IPS-20b (cell line): ENCODE results near the gene OOSP4B.
"Not testable (repeated sequence)": the region's sequence is repeated elsewhere in the genome, so short reads cannot be mapped to it uniquely, and the experiment has no call there.

ENCODE experiments used
- H3K27ac ChIP-seq: one replicate; pipeline ENCODE4 v1.5.1; 2013; ENCODE audit warnings: low read length
- H3K27me3 ChIP-seq: 2 replicates; pipeline ENCODE4 v1.6.1; 2013; ENCODE audit warnings: mild to moderate bottlenecking, low read length, inconsistent platforms; ENCODE audit not compliant: insufficient read depth
- H3K36me3 ChIP-seq: 2 replicates; pipeline ENCODE4 v1.6.1; 2013; ENCODE audit warnings: low read depth, mild to moderate bottlenecking, inconsistent platforms, low read length, moderate library complexity; ENCODE audit not compliant: insufficient read depth
- H3K4me1 ChIP-seq: 2 replicates; pipeline ENCODE4 v1.6.1; 2013; ENCODE audit warnings: mild to moderate bottlenecking, control low read depth, inconsistent platforms, low read length, moderate library complexity; ENCODE audit not compliant: insufficient read depth
- H3K4me3 ChIP-seq: 2 replicates; pipeline ENCODE4 v1.5.1; 2013; ENCODE audit warnings: mild to moderate bottlenecking, low read length, inconsistent platforms
- H3K9ac ChIP-seq: 2 replicates; pipeline ENCODE4 v1.6.1; 2013; ENCODE audit warnings: low read depth, mild to moderate bottlenecking, inconsistent platforms, low read length, moderate library complexity
- H3K9me3 ChIP-seq: 2 replicates; pipeline ENCODE4 v1.6.1; 2013; ENCODE audit warnings: mild to moderate bottlenecking, low read depth, low read length, inconsistent platforms; ENCODE audit not compliant: insufficient read depth

Gene OOSP4B

DNA sequence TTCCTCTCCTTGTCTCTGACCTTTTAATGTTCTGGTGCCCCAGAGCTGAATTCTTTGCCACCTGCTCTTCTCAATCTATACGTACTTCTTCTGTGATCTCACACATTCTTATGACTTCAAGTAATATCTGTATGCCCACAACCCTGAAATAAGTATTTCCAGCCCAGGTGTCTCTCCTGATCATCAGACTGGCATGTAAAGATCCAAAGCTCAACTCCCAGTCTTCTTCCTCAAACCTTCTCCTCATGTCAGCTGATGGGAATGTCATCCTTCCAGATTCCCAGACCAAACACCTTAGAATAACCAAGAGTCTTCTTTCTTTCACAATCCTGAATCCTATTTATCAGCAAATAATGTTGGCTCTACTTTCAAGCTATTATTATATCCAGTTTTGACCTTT lies 48.8 kb downstream of the OOSP4B start:
- no peaks in the 10 kb centered on the region for H3K27me3 ChIP-seq
- H3K9me3 ChIP-seq = no peaks in the 10 kb centered on the region
- H3K27ac ChIP-seq = no peak overlapping the region
- H3K36me3 ChIP-seq = no peaks in the 10 kb centered on the region
- no peaks in the 10 kb centered on the region for H3K4me1 ChIP-seq
- no peak overlapping the region for H3K4me3 ChIP-seq
- no peak overlapping the region for H3K9ac ChIP-seq

DNA sequence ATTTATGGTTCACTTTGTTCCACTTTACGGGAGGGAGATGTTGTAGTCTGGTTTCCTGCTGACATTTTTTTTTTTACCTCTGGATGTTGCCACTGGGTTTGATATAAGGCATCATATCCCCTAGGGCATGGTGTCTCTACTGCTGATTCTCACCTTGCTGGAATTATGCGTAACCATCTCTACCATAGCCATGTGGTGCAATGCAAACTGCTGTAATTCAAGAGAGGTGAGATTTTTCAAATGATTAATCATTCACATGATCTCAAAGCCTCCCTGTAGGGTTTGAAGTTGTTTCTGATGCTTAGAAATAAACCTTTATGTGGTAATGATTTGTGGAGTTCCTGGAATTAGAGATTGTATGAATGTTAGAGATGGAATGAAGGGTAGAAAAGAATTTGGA lies 52.5 kb downstream of the OOSP4B start:
- Histone ChIP-seq H3K27ac (no peak overlapping the region), H3K4me3 (no peak overlapping the region), H3K36me3 (no peaks in the 10 kb centered on the region), H3K9me3 (no peaks in the 10 kb centered on the region), H3K4me1 (no peaks in the 10 kb centered on the region), H3K9ac (no peak overlapping the region), H3K27me3 (no peaks in the 10 kb centered on the region)

DNA sequence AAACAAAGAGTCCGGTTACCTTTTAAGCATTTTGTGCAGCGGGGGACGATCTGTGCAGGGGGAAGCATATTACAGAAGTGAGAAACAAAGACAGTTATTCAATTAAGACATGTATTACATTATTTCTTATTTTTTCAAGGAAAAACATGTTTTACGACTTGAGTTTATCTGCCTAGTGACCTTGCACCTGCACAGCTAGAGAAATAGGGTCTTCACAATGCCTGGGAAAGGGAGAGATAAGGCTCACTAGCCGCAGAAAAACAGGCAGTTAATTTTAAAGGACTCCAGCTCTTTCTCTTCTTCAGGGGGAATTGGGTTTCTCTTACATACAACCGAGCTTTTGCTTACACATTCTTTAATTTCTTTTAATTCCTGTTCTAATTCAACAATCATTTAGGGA lies 54.7 kb downstream of the OOSP4B start:
- not testable (repeated sequence) for H3K27me3 ChIP-seq, H3K9ac ChIP-seq, H3K4me3 ChIP-seq, H3K4me1 ChIP-seq, H3K36me3 ChIP-seq, H3K27ac ChIP-seq, H3K9me3 ChIP-seq

DNA sequence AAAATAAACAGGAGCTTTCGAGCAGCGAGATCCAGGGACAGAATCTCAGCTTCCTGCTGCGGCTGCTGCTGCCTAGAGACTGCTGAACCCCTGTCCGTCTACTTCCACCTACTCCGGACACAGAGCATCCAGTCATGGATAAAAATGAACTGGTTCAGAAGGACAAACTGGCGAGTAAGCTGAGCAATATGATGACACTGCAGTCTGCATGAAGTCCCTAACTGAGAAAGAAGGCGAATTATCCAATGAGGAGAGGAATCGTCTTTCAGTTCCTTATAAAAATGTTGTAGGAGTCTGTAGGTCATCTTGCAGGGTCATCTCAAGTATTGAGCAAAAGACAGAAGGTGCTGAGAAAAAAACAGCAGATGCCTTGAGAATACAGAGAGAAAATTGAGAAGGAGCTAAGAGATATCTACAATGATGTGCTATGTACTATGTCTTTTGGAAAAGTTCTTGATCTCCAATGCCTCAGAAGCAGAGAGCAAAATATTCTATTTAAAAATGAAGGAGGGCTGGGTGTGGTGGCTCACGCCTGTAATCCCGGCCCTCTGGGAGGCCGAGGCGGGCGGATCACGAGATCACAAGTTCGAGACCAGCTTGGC lies 60.3 kb downstream of the OOSP4B start:
- Histone ChIP-seq H3K4me3 (no peak overlapping the region), H3K27me3 (no peaks in the 10 kb centered on the region)

DNA sequence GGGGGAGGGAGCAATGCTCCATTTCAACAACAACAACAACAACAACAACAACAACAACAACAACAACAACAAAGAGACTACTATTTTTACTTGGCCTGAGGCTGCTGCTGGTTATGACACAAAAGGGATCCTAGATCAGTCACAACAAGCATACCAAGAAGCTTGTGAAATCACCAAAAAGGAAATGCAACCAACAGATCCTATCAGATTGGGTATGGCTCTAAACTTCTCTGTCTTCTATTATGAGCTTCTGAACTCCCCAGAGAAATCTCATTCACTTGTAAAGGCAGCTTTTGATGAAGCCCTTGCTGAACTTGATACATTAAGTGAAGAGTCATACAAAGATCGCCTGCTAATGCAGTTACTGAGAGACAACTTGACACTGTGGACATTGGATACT lies 61.0 kb downstream of the OOSP4B start:
- Histone ChIP-seq H3K4me1 (no peaks in the 10 kb centered on the region; the same call in 1 of the 2 replicates), H3K27me3 (no peaks in the 10 kb centered on the region), H3K36me3 (no peaks in the 10 kb centered on the region), H3K27ac (no peak overlapping the region), H3K4me3 (no peak overlapping the region), H3K9me3 (no peaks in the 10 kb centered on the region), H3K9ac (no peak overlapping the region)

More for the DNA sequence above, 60.3 kb downstream of the OOSP4B start:
- Histone ChIP-seq H3K9me3 (no peaks in the 10 kb centered on the region), H3K27ac (no peak overlapping the region), H3K4me1 (no peaks in the 10 kb centered on the region; the same call in 1 of the 2 replicates), H3K36me3 (no peaks in the 10 kb centered on the region), H3K9ac (no peak overlapping the region)

DNA sequence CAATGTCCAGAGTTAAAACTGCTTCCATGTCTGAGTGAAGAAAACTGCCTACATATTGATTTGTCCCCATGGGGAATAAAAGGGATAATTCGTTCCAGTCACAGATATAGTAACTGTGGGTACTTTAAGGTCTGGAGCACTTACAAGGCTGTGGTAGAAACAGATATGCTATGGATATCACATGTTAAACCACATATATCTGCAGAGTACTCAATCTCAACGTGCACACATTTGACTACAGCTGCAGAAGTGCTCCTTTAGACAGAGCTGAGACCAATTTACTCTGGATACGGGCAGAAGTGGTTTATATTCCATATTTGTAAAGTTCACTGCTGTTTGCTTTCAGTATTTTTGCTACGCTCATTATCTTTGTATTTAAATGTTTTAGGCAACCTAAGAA lies 61.8 kb downstream of the OOSP4B start:
- H3K27me3 ChIP-seq = no peaks in the 10 kb centered on the region
- no peaks in the 10 kb centered on the region for H3K36me3 ChIP-seq
- no peak overlapping the region for H3K4me3 ChIP-seq
- H3K27ac ChIP-seq = no peak overlapping the region
- no peaks in the 10 kb centered on the region for H3K9me3 ChIP-seq
- H3K4me1 ChIP-seq = no peaks in the 10 kb centered on the region; the same call in 1 of the 2 replicates
- no peak overlapping the region for H3K9ac ChIP-seq

DNA sequence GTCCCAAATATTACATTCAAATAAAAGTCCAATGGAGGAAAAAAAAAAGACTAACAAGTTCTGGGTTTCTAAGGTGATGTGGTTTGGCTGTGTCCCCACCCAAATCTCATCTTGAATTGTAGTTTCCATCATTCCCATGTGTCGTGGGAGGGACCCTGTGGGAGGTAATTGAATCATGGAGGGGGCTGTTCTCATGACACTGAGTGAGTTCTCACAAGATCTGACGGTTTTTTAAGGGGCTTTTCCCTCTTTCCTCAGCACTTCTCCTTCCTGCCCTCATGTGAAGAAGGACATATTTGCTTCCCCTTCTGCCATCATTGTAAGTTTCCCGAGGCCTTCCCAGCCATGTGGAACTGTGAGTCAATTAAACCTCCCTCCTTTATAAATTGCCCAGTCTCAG lies 63.6 kb downstream of the OOSP4B start:
- no peaks in the 10 kb centered on the region for H3K36me3 ChIP-seq
- no peak overlapping the region for H3K9ac ChIP-seq

More for the DNA sequence above, 63.6 kb downstream of the OOSP4B start:
- H3K4me3 ChIP-seq = no peak overlapping the region
- H3K27me3 ChIP-seq = no peaks in the 10 kb centered on the region
- H3K27ac ChIP-seq = no peak overlapping the region
- H3K4me1 ChIP-seq = no peaks in the 10 kb centered on the region
- no peaks in the 10 kb centered on the region for H3K9me3 ChIP-seq
